ENCODE results near the gene ACAA2. TPM values are rescaled to one million over a fixed set of nuclear protein-coding genes. Genes with fewer than 3 reads are reported as not detected.

ACAA2 gene
- total and polyA plus RNA-seq, 2 experiments from 2014 or later: 91.1 to 126 TPM

DNA sequence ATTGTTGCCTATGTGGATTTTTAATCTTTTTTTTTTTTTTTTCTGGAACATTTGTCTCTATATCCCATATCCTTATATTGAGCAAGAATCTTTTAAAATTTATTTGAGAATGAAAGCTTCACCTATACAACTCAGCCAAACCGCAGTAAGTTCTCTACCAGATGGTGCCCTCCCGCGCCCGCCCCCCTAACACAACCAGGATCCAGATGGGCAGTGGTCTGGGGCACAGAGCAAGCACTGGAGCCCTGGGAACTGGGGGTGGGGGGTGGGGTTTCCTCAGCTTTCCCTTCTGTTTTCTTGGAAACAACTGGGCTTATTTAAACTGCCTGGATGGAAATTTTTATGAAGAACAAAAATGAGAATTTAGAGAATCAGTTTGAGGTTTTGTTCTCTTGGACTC lies 74.6 kb downstream of the ACAA2 start (continued):
- TF ChIP-seq ZNF462 (CRISPR knock-in tag; IDR thresholded peaks at IDR 0.05) (no peak), ETS1 (IDR thresholded peaks at IDR 0.05) (no peak), NANOG (IDR thresholded peaks at IDR 0.05; ENCODE audit: borderline replicate concordance) (no peak), CREB1 (CRISPR knock-in tag; IDR thresholded peaks at IDR 0.05; ENCODE audit: low read depth) (no peak)

DNA sequence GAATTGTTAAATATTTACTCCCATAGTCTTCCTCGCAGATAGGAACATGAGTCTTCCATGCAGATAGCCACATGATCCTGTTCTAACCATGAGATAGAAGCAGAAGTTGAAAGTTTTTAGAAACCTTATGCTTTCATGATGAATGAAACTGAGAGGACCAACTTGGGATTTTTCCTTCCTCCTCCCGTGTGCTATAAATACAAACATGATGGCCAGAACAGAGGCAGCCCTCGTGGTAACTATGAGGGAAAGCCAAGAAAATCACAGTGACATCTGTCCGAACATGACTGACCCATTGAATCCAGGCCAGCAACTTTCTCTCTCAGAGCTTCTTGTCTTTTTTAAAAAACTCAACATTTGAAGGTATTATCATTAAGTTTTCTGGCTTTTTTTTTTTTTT lies 78.5 kb downstream of the ACAA2 start:
- Histone ChIP-seq H3K27ac (ENCODE audit: low read depth) (no peak overlapping the region), H3K36me3 (ENCODE audit: insufficient read depth) (no peaks in the 10 kb centered on the region), H3K27me3 (ENCODE audit: insufficient read depth) (no peaks in the 10 kb centered on the region), H4K20me1 (replicated peaks; ENCODE audit: insufficient read depth) (no peaks in the 10 kb centered on the region), H3K4me1 (ENCODE audit: insufficient read depth) (peaks cover 3% of the 10 kb centered on the region), H3K9me2 (ENCODE audit: insufficient read depth) (peaks cover 4% of the 10 kb centered on the region; the same call in 1 of the 2 replicates), H2AFZ (no peak overlapping the region), H3K4me3 (no peak overlapping the region), H3F3A (replicated peaks; ENCODE audit: low read depth) (no peaks in the 10 kb centered on the region), H3K4me2 (no peak overlapping the region), H3K79me2 (replicated peaks; ENCODE audit: insufficient read depth) (no peaks in the 10 kb centered on the region)
- ATAC-seq (no peak), DNase-seq (ENCODE audit: low spot score) (no peak)
- Mint-ChIP-seq H3K27ac (no peak overlapping the region), H3K36me3 (ENCODE audit: low read depth) (no peaks in the 10 kb centered on the region), H3K27me3 (ENCODE audit: insufficient read depth, low read depth, poor library complexity) (peaks cover 6% of the 10 kb centered on the region), H3K9me3 (no peaks in the 10 kb centered on the region), H3K4me1 (peaks cover 24% of the 10 kb centered on the region), H3K4me3 (no peak overlapping the region)
- TF ChIP-seq CTCF (conservative IDR thresholded peaks at IDR 0.05; ENCODE audit: low read depth in 2 of 2) (no peak), ETS1 (IDR thresholded peaks at IDR 0.05) (no peak), JUNB (IDR thresholded peaks at IDR 0.05; ENCODE audit: unreplicated experiment) (no peak), EZH2phosphoT487 (IDR thresholded peaks at IDR 0.05; ENCODE audit: unreplicated experiment) (no peak), NANOG (IDR thresholded peaks at IDR 0.05; ENCODE audit: borderline replicate concordance) (no peak), ZNF331 (CRISPR knock-in tag; IDR thresholded peaks at IDR 0.05; ENCODE audit: low read depth) (no peak), ZNF114 (CRISPR knock-in tag; IDR thresholded peaks at IDR 0.05) (no peak), EZH2 (IDR thresholded peaks at IDR 0.05; ENCODE audit: low read depth, unreplicated experiment) (no peak)
- TF ChIP-seq, protein P1, sequence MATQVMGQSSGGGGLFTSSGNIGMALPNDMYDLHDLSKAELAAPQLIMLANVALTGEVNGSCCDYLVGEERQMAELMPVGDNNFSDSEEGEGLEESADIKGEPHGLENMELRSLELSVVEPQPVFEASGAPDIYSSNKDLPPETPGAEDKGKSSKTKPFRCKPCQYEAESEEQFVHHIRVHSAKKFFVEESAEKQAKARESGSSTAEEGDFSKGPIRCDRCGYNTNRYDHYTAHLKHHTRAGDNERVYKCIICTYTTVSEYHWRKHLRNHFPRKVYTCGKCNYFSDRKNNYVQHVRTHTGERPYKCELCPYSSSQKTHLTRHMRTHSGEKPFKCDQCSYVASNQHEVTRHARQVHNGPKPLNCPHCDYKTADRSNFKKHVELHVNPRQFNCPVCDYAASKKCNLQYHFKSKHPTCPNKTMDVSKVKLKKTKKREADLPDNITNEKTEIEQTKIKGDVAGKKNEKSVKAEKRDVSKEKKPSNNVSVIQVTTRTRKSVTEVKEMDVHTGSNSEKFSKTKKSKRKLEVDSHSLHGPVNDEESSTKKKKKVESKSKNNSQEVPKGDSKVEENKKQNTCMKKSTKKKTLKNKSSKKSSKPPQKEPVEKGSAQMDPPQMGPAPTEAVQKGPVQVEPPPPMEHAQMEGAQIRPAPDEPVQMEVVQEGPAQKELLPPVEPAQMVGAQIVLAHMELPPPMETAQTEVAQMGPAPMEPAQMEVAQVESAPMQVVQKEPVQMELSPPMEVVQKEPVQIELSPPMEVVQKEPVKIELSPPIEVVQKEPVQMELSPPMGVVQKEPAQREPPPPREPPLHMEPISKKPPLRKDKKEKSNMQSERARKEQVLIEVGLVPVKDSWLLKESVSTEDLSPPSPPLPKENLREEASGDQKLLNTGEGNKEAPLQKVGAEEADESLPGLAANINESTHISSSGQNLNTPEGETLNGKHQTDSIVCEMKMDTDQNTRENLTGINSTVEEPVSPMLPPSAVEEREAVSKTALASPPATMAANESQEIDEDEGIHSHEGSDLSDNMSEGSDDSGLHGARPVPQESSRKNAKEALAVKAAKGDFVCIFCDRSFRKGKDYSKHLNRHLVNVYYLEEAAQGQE (IDR thresholded peaks at IDR 0.05; ENCODE audit: unreplicated experiment): no peak

Data from GM23338 (cell line).